Lower leg skin (tissue), 4 donors: ENCODE data around the gene HAUS7. TPM values are rescaled to one million over a fixed set of nuclear protein-coding genes. Genes with fewer than 3 reads are reported as not detected.

Experiments used
- DNase-seq, 2 donors: peaks; one replicate each; pipeline ENCODE4 v3.0.0-alpha.2; 2019; ENCODE audit warnings: low spot score in 2 of 2
- H3K4me3 ChIP-seq: fragments of 200-600 bp; sonication (generic); 2 replicates; pipeline ENCODE4 v1.5.1; 2017; ENCODE audit warnings: mild to moderate bottlenecking, low read depth; ENCODE audit not compliant: poor library complexity, severe bottlenecking
- POLR2A ChIP-seq, 2 donors: fragments of 450-650 bp; IDR thresholded peaks; one replicate each; pipeline ENCODE4 v1.6.1; 2016 to 2017; ENCODE audit warnings: antibody characterized with exemption in 2 of 2, mild to moderate bottlenecking in 1 of 2, moderate library complexity in 1 of 2
- WGBS, 2 donors: methylation state at CpG; one replicate each; pipeline ENCODE4 v1.1.5; 2018; 5-methylcytosine and 5-hydroxymethylcytosine counted together
- intact Hi-C: fragments of 100-400 bp; cut with DNase I; formaldehyde crosslinking; loops from one replicate; pipeline ENCODE4 v1.15.0; 2023; ENCODE audit warnings: low total_unique reads
- total RNA-seq, 4 donors: library from RNA; depleted of rRNA; stranded (reverse); fragments of >200 nt; gene quantifications; one replicate each; pipeline ENCODE4 v1.1.0, GENCODE V29; 2016
- TF ChIP-seq, protein P1 (sequence below), 3 donors: fragments of 450-650 bp; IDR thresholded peaks; one replicate each; pipeline ENCODE4 v1.5.1; 2016; ENCODE audit warnings: antibody characterized with exemption in 3 of 3, mild to moderate bottlenecking in 3 of 3, moderate library complexity in 2 of 3

The HAUS7 gene
- total RNA-seq, 4 donors from 2014 or later, result 2.7 to 24.2 (median 13.6) TPM

DNA sequence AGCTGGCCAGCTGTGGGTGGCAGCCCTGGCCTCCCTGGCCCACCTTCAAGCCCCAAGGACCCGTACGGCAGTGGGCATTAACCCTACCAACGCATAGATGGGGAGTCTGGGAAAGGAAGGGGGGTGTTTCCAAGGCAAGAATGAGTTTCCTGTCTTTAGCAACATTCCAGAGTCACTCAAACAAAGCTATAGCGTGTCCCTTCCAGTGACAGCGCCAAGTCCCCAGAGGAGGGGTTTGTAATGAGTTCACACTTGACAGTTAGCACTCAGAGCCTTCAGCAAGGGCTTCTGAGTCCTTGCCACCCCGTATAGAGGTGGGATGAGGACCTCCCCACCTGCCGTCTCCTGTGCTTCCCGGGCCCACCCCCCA, 26.2 kb upstream of the HAUS7 start:
- H3K4me3 ChIP-seq, result no peak overlapping the region
- intact Hi-C loops, result no loop called here
- 18 to 54% methylated on average over 5 to 8 of the region's 8 CpGs for WGBS, 2 donors
- TF ChIP-seq, protein P1, sequence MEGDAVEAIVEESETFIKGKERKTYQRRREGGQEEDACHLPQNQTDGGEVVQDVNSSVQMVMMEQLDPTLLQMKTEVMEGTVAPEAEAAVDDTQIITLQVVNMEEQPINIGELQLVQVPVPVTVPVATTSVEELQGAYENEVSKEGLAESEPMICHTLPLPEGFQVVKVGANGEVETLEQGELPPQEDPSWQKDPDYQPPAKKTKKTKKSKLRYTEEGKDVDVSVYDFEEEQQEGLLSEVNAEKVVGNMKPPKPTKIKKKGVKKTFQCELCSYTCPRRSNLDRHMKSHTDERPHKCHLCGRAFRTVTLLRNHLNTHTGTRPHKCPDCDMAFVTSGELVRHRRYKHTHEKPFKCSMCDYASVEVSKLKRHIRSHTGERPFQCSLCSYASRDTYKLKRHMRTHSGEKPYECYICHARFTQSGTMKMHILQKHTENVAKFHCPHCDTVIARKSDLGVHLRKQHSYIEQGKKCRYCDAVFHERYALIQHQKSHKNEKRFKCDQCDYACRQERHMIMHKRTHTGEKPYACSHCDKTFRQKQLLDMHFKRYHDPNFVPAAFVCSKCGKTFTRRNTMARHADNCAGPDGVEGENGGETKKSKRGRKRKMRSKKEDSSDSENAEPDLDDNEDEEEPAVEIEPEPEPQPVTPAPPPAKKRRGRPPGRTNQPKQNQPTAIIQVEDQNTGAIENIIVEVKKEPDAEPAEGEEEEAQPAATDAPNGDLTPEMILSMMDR (IDR thresholded peaks at IDR 0.05), result no peak
- no peak for TF ChIP-seq POLR2A (IDR thresholded peaks at IDR 0.05)
- no peak for DNase-seq

DNA sequence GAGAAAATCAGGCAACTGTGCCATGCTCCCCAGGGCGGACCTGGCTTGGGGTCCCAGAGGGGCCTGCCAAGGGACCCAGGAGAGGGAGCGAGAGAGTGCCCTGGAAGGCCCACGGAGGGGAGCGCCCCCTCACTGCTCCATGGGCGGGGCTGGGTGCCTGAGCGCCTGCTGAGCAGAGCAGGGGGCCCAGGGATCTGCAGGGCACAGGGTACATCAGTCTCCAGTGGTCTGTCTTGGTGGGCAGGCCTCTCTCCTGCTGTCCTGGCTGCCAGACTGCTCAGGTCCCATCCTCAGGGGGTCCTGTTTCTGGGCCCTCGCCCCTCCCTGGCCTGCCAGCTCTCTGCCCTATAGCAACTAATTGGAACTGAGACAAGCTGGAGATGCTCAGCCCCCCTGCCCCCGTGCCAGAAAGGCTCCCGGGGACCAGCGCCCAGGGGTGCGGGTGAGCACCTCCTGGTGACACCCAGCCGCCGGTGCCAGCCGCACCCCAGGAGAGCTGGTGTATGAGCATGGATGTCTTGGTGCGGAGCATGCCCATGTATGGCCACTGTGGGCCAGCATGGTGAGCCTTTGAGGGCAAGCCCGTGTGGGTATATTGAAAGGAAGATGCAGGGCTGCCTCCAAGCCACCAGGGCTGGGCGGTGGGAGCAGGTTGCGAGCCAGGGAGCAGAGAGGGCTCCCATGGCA, 25.7 kb upstream of the HAUS7 start:
- no peak overlapping the region for H3K4me3 ChIP-seq
- no peak for DNase-seq
- no peak for TF ChIP-seq POLR2A (IDR thresholded peaks at IDR 0.05)
- TF ChIP-seq, protein P1 (IDR thresholded peaks at IDR 0.05), result no peak
- 51% methylated on average over 17 of the region's 18 CpGs; no CpG with 5 or more reads in 1 of the 2 donors for WGBS, 2 donors
- intact Hi-C loops, result no loop called here

DNA sequence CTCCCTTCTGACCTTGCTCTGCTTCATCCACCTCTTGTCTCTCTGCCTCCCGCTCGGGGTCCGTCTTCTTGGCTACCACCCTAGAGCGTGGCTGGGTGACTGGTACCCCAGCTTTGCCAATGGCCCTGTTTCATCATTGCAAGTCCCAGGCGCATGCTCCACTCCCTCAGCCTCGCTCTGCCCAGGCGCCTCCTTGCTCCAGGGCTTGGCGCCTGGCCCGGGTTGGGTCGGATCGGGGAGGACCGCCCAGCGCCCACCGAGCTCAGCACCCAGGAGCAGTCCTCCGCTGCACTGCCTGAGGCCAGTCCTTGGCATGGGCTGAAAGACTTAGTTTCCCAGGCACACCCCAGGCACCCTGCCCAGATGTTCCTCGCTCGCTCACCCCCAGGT, 25.0 kb upstream of the HAUS7 start:
- no peak for TF ChIP-seq POLR2A (IDR thresholded peaks at IDR 0.05)
- TF ChIP-seq, protein P1 (IDR thresholded peaks at IDR 0.05), result no peak
- DNase-seq, result peak in 1 of 2 donors; percentile 21
- 3 to 34% methylated on average over 4 to 17 of the region's 17 CpGs for WGBS, 2 donors
- H3K4me3 ChIP-seq, result no peak overlapping the region
- intact Hi-C loops, result no loop called here

DNA sequence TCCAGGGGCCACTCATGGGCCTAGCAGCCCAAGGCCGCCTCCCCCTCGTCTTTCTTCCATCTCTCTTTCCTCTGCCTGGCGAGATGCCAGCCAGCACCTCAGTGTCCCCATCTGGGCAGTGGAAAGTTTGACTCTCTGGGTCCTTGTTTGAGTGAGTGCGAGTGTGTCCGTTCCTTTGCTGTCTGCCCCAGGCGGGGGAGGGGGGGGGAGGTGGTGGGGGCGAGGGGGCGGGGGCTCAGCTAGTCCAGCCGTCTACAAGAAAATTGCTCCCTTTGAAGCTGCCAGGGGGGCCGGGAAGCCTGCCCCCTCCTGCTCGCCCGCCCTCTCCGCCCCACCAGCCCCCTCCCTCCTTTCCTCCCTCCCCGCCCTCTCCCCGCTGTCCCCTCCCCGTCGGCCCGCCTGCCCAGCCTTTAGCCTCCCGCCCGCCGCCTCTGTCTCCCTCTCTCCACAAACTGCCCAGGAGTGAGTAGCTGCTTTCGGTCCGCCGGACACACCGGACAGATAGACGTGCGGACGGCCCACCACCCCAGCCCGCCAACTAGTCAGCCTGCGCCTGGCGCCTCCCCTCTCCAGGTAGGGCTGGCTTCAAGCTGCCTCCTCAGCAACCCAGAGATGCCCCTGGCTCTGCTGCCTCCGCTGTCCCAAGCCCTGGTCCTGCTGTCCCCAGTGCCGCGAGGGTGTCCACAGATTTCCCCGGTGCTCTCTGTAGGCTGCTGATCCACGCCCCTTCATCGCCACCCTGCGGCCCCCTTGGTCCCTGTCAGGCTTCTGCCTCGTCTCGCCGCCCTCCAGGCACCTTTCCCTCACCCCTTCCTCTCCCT, 24.4 kb upstream of the HAUS7 start, which contains the start of gene BGN:
TSS of gene BGN (plus strand) at position 440 of the 821 bp plus-strand sequence. CDS start 9,652 bp downstream, outside the sequence.
- intact Hi-C loops, result no loop called here
- H3K4me3 ChIP-seq, result no peak within 1 kb of the TSS
- TF ChIP-seq POLR2A (IDR thresholded peaks at IDR 0.05), result no peak
- TF ChIP-seq, protein P1 (IDR thresholded peaks at IDR 0.05), result no peak
- no peak for DNase-seq
- WGBS, 2 donors, result 6 to 29% methylated on average over 11 to 33 of the region's 41 CpGs

DNA sequence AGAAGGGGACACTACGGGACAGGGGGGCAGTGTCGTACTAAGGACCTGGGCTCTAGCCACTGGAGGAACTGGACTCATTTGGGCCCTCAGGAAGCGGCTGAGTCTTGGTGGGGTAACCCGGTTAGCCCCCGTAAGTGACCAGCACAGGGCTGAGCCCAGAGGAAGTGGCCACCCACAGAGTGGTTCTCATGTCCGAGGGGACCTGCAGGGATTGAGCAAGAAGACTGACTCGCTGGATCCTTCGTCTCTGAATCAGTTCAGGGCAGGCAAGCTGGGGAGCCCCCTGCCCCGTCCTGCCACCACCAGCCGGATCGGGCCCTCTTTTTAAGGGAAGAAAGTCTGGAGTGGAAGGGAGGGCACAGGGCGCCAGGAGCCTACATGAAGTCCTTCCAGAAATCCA, 23.7 kb upstream of the HAUS7 start:
- intact Hi-C loops, result no loop called here
- no peak overlapping the region for H3K4me3 ChIP-seq
- WGBS, 2 donors, result 78 to 100% methylated on average over 2 to 12 of the region's 12 CpGs
- DNase-seq, result no peak
- TF ChIP-seq, protein P1 (IDR thresholded peaks at IDR 0.05), result no peak
- TF ChIP-seq POLR2A (IDR thresholded peaks at IDR 0.05), result no peak
